ENCODE data around the gene OR10A3. TPM values are rescaled to one million over a fixed set of nuclear protein-coding genes. Genes with fewer than 3 reads are reported as not detected.

OR10A3 gene
- total RNA-seq, 1 donor: under 0.01 TPM

- TF ChIP-seq, protein P1, sequence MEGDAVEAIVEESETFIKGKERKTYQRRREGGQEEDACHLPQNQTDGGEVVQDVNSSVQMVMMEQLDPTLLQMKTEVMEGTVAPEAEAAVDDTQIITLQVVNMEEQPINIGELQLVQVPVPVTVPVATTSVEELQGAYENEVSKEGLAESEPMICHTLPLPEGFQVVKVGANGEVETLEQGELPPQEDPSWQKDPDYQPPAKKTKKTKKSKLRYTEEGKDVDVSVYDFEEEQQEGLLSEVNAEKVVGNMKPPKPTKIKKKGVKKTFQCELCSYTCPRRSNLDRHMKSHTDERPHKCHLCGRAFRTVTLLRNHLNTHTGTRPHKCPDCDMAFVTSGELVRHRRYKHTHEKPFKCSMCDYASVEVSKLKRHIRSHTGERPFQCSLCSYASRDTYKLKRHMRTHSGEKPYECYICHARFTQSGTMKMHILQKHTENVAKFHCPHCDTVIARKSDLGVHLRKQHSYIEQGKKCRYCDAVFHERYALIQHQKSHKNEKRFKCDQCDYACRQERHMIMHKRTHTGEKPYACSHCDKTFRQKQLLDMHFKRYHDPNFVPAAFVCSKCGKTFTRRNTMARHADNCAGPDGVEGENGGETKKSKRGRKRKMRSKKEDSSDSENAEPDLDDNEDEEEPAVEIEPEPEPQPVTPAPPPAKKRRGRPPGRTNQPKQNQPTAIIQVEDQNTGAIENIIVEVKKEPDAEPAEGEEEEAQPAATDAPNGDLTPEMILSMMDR (IDR thresholded peaks at IDR 0.05; ENCODE audit: insufficient read depth, low read depth, low read length): no peak
- DNase-seq (ENCODE audit: low read depth): peak; percentile 20
- H3K4me3 ChIP-seq (ENCODE audit: low read depth, low read length): no peak overlapping the region
Measured at GRCh38 chr11:7967826-7968225, 26.3 kb upstream of the OR10A3 start.

GRCh38 chr11:7967097-7967496 is 25.6 kb upstream of the OR10A3 start:
- no peak overlapping the region for H3K4me3 ChIP-seq (ENCODE audit: low read depth, low read length)
- DNase-seq (ENCODE audit: low read depth): no peak
- TF ChIP-seq, protein P1 (IDR thresholded peaks at IDR 0.05; ENCODE audit: insufficient read depth, low read depth, low read length): no peak

GRCh38 chr11:7965386-7965785 is 23.9 kb upstream of the OR10A3 start, which contains the start of gene NLRP10:
TSS of gene NLRP10 (minus strand) at chr11:7965447. CDS start at chr11:7963495, 1,952 bp downstream.
- TF ChIP-seq, protein P1 (IDR thresholded peaks at IDR 0.05; ENCODE audit: insufficient read depth, low read depth, low read length): no peak
- H3K4me3 ChIP-seq (ENCODE audit: low read depth, low read length): no peak within 1 kb of the TSS
- peak; percentile 8 for DNase-seq (ENCODE audit: low read depth)

- TF ChIP-seq, protein P1 (IDR thresholded peaks at IDR 0.05; ENCODE audit: insufficient read depth, low read depth, low read length): no peak
- DNase-seq (ENCODE audit: low read depth): peak; percentile 20
- no peak overlapping the region for H3K4me3 ChIP-seq (ENCODE audit: low read depth, low read length)
Measured at GRCh38 chr11:7964873-7965272, 23.4 kb upstream of the OR10A3 start.

DNA sequence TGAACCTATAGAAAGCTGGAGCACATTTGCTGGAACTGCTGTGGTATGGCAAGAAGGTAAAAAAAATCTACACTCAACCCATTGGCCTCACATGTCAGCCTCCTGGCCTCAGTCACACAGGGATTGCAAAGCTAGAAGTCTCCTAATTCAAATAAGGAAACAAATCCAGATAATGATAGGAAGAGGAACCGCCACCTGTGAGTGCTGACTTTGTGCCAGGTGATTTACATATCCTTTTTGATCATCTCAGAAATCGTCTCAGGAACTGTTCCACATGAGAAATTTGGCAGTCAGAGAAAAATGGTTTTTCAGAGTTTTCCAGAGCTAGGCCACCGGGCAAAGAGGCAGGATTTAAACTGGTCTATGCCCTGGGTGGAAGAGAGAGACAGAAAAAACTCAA is 22.8 kb upstream of the OR10A3 start:
- TF ChIP-seq, protein P1 (IDR thresholded peaks at IDR 0.05; ENCODE audit: insufficient read depth, low read depth, low read length): no peak
- no peak for DNase-seq (ENCODE audit: low read depth)
- H3K4me3 ChIP-seq (ENCODE audit: low read depth, low read length): no peak overlapping the region

DNA sequence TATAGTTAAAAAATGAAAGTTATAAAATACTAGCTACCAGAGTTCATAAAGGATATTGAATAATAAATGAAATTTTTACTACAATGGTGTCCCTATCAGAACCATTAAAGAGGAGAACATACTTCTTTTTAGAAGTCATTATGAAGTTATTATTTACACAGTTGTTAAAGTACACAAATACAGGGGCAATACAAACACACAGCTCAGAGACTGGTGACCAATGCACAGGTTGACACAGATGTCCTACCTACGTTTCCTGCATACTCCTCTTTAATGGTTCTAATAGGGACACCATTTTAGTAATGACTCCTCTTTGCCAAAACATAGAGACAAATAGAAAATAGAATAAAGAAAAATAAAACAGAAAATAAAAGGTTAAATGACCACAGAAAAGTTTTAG is 13.7 kb upstream of the OR10A3 start:
- no peak overlapping the region for H3K4me3 ChIP-seq (ENCODE audit: low read depth, low read length)
- no peak for DNase-seq (ENCODE audit: low read depth)
- TF ChIP-seq, protein P1 (IDR thresholded peaks at IDR 0.05; ENCODE audit: insufficient read depth, low read depth, low read length): no peak

GRCh38 chr11:7949934-7950333 is 8.4 kb upstream of the OR10A3 start:
- DNase-seq (ENCODE audit: low read depth): no peak
- no peak overlapping the region for H3K4me3 ChIP-seq (ENCODE audit: low read depth, low read length)
- TF ChIP-seq, protein P1 (IDR thresholded peaks at IDR 0.05; ENCODE audit: insufficient read depth, low read depth, low read length): no peak
